ENCODE measurements around the gene ROR1.

GRCh38 chr1:63774617-63775417 is 1.0 kb downstream of the ROR1 start:
- TF ChIP-seq CTCF (IDR thresholded peaks at IDR 0.05) (no peak), POLR2A (IDR thresholded peaks at IDR 0.05) (no peak)

Data from testis (tissue), 2 donors.